ENCODE results near the gene CYTH2. TPM values are rescaled to one million over a fixed set of nuclear protein-coding genes. Genes with fewer than 3 reads are reported as not detected.
"Not testable (repeated sequence)": the region's sequence is repeated elsewhere in the genome, so short reads cannot be mapped to it uniquely, and the experiment has no call there.

Gene CYTH2
- polyA plus RNA-seq, 4 donors: 72.4 to 106 (median 78.0) TPM

DNA sequence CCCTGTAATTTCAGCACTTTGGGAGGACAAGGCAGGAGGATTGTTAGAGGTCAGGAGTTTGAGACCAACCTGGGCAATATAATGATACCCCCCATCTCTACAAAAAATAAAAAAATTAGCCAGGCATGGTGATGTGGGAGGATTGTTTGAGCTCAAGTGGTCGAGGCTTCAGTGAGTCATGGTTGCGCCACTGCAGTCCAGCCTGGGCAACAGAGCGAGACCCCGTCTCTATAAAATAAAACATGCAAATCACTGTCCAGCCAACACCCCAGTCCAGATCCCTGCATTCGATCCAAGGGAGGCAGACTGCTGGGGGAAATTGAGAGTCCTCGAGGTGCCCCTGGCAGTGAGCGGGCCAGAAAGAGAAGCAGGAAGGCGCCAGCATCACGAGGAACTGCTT, 7.0 kb downstream of the CYTH2 start:
- DNase-seq (ENCODE audit: low read depth in 4 of 4, low spot score in 3 of 4): no peak

DNA sequence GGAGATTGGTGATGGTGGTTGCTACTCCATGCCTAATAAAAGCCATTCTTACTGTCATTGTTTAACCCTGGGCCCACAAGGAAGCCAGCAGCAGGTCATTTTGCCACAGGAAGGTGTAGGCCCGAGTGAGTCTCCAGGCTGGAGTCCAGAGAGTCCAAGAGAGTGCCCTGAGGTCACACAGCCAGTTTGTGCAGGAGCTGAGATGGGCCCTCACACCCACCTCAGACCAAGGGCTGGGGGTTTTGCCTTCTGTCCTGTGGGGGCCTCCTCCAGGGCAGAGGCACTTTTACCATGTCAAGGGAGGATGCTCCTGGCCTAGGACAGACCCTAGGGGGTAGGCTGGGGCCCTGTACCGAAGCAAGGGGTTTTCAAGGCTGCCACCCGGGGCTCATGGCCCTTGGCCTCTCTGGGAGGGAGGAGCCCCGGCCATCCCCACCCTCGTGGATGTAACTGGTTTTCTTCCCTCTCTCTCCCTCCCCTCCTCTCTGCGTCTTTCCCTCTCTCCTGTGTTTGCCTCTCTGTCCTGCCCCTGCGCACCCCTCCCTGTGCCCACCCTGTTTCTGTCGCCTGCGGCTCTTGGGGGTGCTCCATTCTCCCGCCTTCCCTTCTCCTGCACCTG, 8.0 kb downstream of the CYTH2 start:
- DNase-seq (ENCODE audit: low read depth in 4 of 4, low spot score in 3 of 4): no peak

DNA sequence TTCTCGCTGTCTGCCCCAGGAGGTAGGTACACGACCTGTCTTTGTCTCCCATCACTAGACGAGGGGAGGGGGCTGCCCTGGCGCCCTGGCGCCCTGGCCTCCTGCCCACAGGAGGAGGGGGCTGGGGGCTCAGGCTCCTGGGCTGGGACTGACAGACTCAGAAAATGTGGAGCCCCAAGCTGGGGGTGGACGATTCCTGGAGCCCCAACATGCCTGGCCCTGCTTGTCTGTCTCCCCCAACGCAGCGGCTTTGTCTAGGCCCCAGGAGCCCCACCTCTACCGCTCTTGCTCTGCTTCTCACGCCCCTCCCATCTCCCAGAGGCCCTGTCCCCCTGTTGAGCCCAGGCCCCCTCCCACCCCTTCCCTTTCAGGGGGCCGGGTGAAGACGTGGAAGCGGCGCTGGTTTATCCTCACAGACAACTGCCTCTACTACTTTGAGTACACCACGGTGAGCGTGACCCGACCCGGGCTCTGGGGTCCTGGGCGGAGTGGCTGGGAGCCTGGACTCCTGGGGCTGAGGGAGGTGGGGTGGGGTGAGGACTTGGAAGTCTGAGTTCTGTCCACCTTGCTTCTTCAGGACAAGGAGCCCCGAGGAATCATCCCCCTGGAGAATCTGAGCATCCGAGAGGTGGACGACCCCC, 8.6 kb downstream of the CYTH2 start:
- DNase-seq (ENCODE audit: low read depth in 4 of 4, low spot score in 3 of 4): no peak

DNA sequence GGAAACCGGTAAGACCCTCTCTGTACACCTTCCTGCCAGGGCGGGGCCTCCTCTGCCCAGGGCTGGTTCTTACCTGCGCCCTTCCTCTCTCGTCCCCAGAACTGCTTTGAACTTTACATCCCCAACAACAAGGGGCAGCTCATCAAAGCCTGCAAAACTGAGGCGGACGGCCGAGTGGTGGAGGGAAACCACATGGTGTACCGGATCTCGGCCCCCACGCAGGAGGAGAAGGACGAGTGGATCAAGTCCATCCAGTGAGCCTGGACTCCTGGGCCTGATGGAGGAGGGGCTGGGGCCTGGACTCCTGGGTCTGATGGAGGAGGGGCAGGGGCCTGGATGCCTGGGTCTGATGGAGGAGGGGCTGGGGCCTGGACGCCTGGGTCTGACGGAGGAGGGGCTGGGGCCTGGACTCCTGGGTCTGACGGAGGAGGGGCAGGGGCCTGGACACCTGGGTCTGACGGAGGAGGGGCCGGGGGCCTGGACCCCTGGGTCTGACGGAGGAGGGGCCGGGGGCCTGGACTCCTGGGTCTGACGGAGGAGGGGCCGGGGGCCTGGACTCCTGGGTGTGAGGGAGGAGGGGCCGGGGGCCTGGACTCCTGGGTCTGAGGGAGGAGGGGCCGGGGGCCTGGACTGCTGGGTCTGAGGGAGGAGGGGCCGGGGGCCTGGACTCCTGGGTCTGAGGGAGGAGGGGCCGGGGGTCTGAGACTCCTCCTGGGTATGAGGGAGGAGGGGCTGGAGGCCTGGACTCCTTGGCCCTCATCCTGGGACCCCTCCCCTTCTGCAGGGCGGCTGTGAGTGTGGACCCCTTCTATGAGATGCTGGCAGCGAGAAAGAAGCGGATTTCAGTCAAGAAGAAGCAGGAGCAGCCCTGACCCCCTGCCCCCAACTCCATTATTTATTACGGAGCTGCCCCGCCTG, 9.4 kb downstream of the CYTH2 start:
- DNase-seq (ENCODE audit: low read depth in 4 of 4, low spot score in 3 of 4): no peak

DNA sequence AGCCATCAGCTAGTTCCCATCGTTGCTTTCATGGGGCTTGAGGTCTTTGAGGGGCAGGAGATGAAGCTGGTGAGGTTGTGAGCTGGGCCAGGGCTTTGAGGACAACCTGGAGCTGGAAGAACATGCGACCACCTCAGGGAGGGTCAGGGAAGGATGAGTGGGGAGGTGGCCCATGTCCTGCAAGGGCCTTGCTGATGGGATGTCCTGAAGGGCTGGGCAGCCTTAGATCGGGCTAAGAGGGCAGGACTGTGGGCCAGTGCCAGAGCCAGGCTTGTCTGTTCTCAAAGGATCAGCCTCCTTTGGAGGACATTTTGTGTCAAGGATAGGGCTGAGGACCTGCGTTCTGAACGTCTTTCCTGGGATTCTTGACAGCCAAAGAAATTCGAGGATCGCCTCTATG, 10.5 kb downstream of the CYTH2 start:
- no peak for DNase-seq (ENCODE audit: low read depth in 4 of 4, low spot score in 3 of 4)

DNA sequence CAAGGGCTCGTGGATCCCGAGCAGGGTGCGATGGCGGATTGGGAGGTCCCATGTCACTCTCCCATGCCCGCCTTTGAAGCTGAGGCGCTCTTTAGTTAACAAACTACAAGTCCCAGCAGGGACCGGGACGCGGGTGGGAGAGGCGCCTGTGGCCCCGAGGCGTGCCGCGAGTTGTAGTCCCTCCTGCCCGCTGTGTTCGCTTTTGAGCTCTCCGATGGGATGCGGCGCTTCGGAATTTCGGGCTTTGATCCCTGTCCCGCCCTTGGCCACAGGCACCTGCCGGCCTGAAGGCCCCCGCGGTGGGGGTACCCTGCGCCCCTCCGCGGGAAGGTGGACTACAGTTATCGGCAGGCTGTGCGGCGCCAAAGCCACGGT, 11.0 kb downstream of the CYTH2 start:
- DNase-seq (ENCODE audit: low read depth in 4 of 4, low spot score in 3 of 4): no peak

DNA sequence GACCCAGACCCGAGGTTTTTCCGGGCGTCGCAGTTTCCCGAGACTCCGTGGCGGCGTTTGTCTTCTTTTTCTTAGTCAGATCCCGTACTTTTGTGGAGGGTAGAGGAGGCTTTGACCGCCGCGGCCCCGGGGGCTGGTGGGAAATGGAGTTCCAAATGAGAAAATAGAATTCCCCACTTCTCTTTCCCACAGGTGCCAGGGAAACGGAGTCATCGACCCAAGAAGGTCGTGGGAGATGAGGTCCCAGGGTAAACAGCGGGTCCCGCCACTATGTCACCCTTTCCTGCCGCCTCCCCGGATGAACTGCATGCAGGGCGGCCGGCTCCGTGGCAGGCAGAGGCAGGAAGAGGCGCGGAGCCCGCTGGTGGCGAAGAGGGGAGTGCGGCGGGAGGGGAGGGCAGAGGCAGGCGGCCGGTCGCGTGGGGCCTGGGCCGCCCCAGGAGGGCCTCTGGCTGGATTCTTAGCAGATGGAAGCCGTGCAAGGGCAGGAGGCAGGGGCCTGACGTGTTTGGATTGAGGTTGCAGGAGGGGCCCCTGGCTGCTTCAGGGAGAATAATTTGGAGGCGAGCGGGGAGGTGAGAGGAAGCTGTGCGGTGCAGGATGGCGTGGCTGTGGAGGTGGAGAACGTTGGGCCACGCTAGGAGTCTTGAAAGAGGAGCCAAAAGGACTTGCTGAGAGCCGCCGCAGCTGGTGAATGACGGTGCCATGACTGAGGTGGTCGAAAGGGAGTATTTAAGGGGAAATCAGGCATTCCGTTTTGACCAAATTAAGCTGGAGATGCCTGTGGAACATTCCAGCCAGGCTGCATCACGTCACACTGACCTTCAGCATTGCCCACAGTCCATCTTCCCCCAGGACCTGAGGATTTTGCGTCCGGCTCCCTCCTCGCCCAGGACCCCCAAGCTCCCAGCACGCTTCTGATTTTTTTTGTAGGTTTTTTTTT, 11.7 kb downstream of the CYTH2 start:
- no peak for DNase-seq (ENCODE audit: low read depth in 4 of 4, low spot score in 3 of 4)

DNA sequence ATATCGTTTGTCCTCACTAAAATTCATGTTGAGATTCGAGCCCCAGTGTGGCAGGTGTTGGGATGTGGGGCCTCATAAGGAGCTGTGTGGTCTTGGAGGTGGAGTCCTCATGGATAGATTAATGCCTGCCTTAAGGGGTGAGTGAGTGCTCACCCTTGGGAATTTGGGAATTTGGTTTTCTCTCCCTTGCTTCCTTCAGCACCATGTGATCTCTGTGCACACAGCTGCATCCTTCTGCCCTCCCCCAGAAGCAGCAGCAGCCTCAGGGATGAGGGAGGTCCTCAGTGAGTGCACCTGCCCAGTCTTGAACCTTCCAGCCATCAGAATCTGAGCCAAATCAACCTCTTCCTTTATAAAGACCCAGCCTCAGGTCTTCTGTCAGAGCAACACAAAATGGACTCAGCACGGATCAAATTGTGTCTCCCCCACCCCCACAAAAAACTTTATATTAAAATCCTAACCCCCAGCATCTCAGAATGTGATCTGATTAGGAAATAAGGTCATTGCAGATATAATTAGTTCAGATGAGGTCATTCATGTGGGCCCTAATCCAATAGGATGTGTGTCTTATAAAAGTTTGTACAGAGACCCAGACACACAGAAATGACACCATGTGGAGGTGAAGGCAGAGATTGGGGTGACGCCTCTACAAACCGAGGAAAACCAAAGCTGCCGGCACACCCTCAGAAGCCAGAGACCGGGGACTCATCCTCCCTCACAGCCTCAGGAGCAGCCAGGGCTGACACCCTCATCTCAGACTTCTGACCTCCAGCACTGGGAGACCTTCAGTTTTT, 12.9 kb downstream of the CYTH2 start:
- no peak for DNase-seq (ENCODE audit: low read depth in 4 of 4, low spot score in 3 of 4)

DNA sequence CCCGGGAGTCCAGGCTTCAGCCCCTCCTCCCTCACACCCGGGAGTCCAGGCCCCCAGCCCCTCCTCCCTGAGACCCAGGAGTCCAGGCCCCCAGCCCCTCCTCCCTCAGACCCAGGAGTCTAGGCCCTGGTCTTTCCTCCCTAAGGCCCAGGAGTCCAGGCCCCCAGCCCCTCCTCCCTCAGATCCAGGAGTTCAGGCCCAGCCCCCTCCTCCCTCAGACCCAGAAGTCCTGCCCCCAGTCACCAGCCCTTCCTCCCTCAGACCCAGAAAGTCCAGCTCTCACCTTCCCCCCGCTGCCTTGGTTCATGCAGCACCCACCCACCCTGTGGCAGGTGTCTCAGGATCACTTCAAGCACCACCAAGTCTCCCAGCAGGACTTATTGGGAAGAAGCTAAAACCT, 14.1 kb downstream of the CYTH2 start:
- no peak for DNase-seq (ENCODE audit: low read depth in 4 of 4, low spot score in 3 of 4)

DNA sequence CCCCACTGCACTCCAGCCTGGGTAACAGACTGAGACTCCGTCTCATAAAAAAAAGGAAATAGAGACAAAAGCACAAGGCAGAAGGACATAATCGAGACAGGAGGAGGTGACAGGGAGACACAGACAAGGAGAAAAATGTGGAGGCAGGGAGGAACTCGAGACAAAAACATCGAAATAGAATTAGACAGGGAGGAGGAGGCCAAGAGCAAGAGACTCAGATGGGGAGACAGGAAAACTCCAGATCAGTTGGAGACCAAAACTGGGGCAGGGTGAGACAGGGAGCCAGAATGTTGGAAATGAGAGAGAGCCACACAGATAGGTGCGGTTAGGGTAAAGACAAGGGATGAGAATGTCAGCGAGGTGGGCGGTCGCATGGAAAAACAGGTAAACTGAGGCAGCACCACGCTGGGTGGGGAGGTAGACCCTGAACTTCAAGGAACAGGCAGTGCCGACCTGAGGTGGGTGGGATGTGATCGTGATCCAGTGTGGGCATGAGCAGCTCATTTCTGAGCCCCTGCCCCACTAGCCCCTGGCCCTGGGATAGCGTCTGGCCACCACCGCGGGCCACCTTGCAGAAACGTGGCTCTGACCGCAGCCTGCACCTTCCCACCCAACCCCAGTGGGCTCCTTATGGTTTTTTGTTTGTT, 15.2 kb downstream of the CYTH2 start:
- no peak for DNase-seq (ENCODE audit: low read depth in 4 of 4, low spot score in 3 of 4)

DNA sequence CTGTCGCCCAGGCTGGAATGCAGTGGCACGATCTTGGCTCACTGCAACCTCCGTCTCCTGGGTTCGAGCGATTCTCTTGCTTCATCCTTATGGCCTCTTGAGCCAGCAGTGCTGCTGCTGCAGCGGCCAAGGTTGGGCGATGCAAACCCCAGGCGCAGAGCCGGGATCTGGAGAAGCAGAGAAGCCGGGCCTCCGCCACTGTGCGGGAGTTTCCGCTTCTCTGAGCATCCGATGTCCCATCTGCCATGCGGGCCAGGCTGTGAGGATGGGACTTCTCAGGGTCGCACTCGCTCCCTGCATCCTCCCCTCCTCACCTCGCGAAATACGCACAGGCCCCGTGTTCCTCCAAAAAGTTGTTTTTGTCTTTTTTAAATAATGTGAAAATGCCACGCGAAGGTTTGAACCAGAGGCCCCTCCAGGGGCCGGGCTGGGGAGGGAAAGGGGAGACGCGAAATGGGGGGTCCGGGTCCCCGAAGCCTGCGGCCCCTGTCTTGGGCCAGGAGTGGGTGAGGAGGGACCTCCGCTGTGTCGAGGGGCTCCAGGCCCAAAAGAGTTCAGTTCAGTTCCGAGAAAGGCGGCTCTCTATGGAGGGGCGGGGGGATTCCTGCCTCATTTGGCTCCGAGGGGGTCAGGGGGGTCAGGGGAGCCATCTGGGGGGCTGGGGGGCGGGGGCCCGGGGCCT, 15.9 kb downstream of the CYTH2 start:
- DNase-seq (ENCODE audit: low read depth in 4 of 4, low spot score in 3 of 4): no peak

DNA sequence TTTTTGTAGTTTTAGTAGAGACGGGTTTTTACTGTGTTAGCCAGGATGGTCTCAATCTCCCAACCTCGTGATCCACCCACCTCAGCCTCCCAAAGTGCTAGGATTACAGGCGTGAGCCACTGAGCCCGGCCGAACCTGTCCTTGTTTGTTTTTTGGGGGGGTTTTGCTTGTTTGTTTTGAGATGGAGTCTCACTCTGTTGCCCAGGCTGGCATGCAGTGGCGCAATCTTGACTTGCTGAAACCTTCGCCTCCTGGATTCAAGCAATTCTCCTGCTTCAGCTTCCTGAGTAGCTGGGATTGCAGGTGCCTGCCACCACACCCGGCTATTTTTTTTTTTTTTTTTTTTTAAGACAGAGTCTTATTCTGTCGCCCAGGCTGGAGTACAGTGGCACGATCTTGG, 17.5 kb downstream of the CYTH2 start:
- DNase-seq (ENCODE audit: low read depth in 4 of 4, low spot score in 3 of 4): not testable (repeated sequence)

DNA sequence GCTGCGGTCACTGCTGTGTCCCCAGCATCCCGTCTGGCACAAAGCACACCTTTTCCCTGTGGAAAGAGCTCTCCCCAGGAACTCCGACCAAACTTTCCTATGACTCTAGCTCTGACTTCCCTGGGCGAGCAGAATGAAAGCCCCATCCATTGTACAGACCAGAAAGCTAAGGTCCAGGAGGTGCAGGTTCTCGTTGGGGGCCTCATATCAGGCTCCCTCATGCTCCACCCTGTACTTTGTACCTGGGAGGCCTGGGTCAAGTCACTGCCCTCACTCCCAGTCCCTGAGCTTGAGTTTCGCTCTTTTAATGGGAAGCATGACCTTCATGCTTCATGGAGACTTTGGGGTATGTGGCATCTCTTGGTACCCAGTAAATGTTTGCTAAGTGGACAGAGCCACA, 18.4 kb downstream of the CYTH2 start:
- DNase-seq (ENCODE audit: low read depth in 4 of 4, low spot score in 3 of 4): no peak

DNA sequence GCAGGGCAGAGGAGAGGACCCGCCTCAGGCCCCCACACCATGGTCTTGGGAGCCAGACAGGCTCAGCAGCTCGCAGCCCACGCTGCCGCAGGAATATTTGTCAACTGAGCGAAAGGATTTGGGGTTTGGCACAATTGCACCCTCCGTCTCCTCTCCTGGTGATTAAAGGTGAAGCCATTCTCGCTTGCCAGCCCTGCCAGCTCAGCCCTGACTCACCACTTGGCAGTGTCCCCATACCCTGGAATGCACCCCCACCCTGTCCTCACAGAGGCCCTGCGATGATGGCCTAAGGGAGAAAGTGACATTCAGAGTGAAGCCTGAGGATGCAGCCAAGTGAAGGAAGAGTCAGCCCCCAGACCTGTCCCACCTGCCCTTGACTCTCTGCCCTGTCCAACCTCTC, 18.8 kb downstream of the CYTH2 start:
- no peak for DNase-seq (ENCODE audit: low read depth in 4 of 4, low spot score in 3 of 4)

DNA sequence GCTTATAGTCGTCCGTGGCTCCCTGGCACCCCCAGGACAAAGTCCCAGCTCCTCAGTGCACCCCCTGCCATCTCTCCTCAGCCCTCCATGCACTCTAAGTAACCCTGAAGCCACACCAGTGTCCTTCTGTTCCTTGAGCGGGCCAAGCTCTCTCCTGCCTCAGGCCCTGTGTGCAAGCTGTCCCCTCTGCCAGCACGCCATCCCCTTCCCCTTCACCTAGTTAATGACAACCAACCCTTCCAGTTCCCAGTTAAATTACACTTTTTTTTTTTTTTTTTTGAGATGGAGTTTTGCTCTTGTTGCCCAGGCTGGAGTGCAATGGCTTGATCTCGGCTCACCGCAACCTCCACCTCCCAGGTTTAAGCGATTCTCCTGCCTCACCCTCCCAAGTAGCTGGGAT, 19.3 kb downstream of the CYTH2 start:
- DNase-seq (ENCODE audit: low read depth in 4 of 4, low spot score in 3 of 4): not testable (repeated sequence)

DNA sequence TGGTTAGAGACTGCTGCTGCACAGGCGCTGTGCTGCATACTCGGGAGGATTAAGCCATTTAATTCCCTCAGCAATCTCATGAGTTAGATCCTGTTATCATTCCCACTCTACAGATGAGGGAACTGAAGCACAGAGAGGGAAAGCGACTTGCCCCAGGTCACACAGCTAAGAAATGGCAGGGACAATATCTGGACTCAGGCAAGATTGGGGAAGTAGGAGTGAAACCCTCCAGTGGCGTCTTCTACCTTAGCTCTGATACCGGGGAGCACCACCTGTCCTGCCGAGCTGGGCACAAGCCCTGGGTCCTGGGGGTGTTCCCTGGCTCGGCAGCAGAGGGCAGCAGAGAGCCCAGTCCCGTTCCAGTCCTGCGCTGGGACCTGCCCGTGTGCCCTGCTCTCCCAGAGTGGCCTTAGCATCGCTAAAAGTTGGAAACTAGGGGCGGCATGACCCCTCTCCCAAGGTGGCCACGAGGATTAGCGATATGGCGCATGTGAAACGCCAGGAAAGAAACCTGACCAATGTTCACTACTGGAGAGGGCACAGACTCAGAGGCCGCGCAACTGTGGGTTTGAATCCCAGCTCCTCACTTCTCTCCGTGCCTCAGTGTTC, 20.5 kb downstream of the CYTH2 start:
- no peak for DNase-seq (ENCODE audit: low read depth in 4 of 4, low spot score in 3 of 4)

DNA sequence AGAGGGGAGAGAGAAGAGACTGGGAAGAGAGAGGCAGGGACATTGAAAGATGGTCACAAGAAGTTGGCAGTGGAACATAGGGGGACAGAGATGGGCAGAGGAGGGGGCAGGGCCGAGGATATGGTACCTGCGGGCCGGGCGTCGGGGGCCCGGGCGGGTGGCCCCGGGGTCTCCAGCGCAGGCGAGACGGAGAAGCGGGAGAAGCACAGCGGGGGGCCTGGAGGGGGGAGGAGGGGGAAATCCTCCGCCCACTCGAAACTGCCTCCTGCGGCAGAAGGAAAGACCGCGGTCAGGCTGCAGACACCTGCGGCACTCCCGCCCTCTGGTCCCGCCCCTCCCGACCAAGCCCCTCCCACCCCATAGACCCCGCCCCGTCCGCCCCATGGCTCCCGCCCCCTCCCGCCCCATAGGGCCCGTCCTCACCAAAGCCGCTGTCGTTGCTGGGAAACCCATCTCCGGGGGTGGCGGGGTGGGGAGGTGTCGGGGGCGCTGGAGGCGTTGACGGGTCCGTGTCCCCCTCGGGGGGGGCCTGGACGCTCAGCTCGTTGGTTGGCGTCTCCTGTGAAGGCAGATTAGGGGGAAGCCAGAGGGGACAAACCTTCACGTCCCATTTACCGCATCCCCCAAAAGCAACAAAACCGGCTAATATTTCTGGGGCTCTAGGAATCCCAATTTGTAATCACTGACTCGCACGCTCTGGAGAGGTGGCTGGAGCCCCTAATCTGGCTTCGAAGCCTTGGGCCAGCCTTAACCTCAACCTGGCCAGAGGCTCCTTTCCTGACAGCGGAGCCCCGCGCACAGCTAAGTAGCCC, 22.0 kb downstream of the CYTH2 start:
- no peak for DNase-seq (ENCODE audit: low read depth in 4 of 4, low spot score in 3 of 4)

DNA sequence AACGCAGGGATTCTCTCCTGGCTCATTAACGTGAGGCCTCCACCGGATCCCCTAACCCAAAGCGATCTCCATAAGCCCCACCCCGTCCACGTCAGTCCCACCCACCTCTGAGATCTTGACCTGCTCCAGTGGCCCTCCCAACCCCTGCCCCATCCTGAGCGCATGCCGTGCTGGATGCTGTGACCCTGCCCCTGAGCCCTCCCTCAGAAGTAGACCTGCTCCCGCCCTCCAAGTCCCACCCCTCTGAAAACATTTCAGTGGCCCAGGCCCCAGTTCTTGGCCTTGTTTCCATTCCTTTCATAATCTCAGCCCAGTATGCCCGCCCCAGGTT, 22.6 kb downstream of the CYTH2 start:
- no peak for DNase-seq (ENCODE audit: low read depth in 4 of 4, low spot score in 3 of 4)

All from left renal pelvis (tissue), 4 donors.